Measurements from ENCODE around the gene NLGN2.

NLGN2 gene

GRCh38 chr17:7459961-7460545 is 52.4 kb downstream of the NLGN2 start:
- TF ChIP-seq YY1 (IDR thresholded peaks at IDR 0.05; ENCODE audit: low read depth): peak; percentile 56; the same call in 1 of the 2 replicates
- TF ChIP-seq TAF1 (IDR thresholded peaks at IDR 0.05; ENCODE audit: low read depth): no peak
- TF ChIP-seq FOXM1 (IDR thresholded peaks at IDR 0.05; ENCODE audit: borderline replicate concordance, low read depth): no peak

- TF ChIP-seq, protein P1, sequence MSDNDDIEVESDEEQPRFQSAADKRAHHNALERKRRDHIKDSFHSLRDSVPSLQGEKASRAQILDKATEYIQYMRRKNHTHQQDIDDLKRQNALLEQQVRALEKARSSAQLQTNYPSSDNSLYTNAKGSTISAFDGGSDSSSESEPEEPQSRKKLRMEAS (IDR thresholded peaks at IDR 0.05): no peak
- TF ChIP-seq TEAD4 (IDR thresholded peaks at IDR 0.05) (no peak), YY1 (IDR thresholded peaks at IDR 0.05; ENCODE audit: low read depth) (no peak), RAD21 (IDR thresholded peaks at IDR 0.05; ENCODE audit: low read depth) (no peak), FOXM1 (IDR thresholded peaks at IDR 0.05; ENCODE audit: borderline replicate concordance, low read depth) (no peak), EP300 (IDR thresholded peaks at IDR 0.05; ENCODE audit: borderline replicate concordance) (no peak), USF1 (IDR thresholded peaks at IDR 0.05) (no peak), CREB1 (IDR thresholded peaks at IDR 0.05; ENCODE audit: low read depth) (no peak), ZBTB7A (IDR thresholded peaks at IDR 0.05; ENCODE audit: low read depth) (no peak)
Measured at GRCh38 chr17:7460850-7461660, 53.4 kb downstream of the NLGN2 start.

GRCh38 chr17:7462474-7463371 is 55.1 kb downstream of the NLGN2 start:
- TF ChIP-seq TAF1 (IDR thresholded peaks at IDR 0.05; ENCODE audit: low read depth) (no peak), TCF12 (IDR thresholded peaks at IDR 0.05; ENCODE audit: low read depth) (no peak), YY1 (IDR thresholded peaks at IDR 0.05; ENCODE audit: low read depth) (no peak), FOXM1 (IDR thresholded peaks at IDR 0.05; ENCODE audit: borderline replicate concordance, low read depth) (no peak), TEAD4 (IDR thresholded peaks at IDR 0.05) (no peak), ZBTB7A (IDR thresholded peaks at IDR 0.05; ENCODE audit: low read depth) (no peak), EGR1 (IDR thresholded peaks at IDR 0.05) (no peak), USF1 (IDR thresholded peaks at IDR 0.05) (no peak), CREB1 (IDR thresholded peaks at IDR 0.05; ENCODE audit: low read depth) (no peak), EP300 (IDR thresholded peaks at IDR 0.05; ENCODE audit: borderline replicate concordance) (no peak), CEBPB (IDR thresholded peaks at IDR 0.05) (no peak), RAD21 (IDR thresholded peaks at IDR 0.05; ENCODE audit: low read depth) (no peak), NFIC (IDR thresholded peaks at IDR 0.05) (no peak)
- TF ChIP-seq, protein P1 (IDR thresholded peaks at IDR 0.05): no peak
- TF ChIP-seq, protein P2, sequence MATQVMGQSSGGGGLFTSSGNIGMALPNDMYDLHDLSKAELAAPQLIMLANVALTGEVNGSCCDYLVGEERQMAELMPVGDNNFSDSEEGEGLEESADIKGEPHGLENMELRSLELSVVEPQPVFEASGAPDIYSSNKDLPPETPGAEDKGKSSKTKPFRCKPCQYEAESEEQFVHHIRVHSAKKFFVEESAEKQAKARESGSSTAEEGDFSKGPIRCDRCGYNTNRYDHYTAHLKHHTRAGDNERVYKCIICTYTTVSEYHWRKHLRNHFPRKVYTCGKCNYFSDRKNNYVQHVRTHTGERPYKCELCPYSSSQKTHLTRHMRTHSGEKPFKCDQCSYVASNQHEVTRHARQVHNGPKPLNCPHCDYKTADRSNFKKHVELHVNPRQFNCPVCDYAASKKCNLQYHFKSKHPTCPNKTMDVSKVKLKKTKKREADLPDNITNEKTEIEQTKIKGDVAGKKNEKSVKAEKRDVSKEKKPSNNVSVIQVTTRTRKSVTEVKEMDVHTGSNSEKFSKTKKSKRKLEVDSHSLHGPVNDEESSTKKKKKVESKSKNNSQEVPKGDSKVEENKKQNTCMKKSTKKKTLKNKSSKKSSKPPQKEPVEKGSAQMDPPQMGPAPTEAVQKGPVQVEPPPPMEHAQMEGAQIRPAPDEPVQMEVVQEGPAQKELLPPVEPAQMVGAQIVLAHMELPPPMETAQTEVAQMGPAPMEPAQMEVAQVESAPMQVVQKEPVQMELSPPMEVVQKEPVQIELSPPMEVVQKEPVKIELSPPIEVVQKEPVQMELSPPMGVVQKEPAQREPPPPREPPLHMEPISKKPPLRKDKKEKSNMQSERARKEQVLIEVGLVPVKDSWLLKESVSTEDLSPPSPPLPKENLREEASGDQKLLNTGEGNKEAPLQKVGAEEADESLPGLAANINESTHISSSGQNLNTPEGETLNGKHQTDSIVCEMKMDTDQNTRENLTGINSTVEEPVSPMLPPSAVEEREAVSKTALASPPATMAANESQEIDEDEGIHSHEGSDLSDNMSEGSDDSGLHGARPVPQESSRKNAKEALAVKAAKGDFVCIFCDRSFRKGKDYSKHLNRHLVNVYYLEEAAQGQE (IDR thresholded peaks at IDR 0.05; ENCODE audit: low read depth): no peak

DNA sequence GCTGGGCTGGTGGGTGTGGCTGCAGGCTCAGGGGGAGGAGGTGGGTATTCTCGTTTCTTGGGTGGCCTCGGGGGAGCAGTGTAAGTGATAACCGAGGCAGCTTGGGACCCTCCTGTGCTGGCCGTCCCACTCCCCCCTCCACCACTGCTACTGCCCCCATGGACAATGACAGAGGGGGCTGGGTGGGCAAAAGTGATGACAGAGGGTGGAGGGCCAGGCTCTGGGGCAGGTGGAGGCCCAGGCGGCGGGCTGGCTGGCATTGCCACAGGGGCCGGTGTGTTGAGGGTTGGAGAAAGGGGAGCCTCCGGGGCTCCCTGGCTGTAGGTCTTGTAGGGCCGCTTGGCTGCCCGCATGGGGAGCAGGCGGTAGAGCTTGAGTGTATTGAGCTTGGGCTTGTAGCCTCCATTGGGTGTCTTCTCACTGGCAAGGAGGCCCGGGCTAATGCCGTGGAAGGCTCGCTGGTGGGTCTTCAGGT is 55.8 kb downstream of the NLGN2 start:
- TF ChIP-seq TAF1 (IDR thresholded peaks at IDR 0.05; ENCODE audit: low read depth): no peak
- no peak for TF ChIP-seq ZBTB7A (IDR thresholded peaks at IDR 0.05; ENCODE audit: low read depth)
- TF ChIP-seq FOXM1 (IDR thresholded peaks at IDR 0.05; ENCODE audit: borderline replicate concordance, low read depth): no peak
- TF ChIP-seq TCF12 (IDR thresholded peaks at IDR 0.05; ENCODE audit: low read depth): no peak
- TF ChIP-seq CEBPB (IDR thresholded peaks at IDR 0.05): no peak
- TF ChIP-seq TEAD4 (IDR thresholded peaks at IDR 0.05): no peak
- TF ChIP-seq CREB1 (IDR thresholded peaks at IDR 0.05; ENCODE audit: low read depth): no peak
- TF ChIP-seq NFIC (IDR thresholded peaks at IDR 0.05): no peak
- TF ChIP-seq USF1 (IDR thresholded peaks at IDR 0.05): no peak

- TF ChIP-seq NFIC (IDR thresholded peaks at IDR 0.05): no peak
- no peak for TF ChIP-seq TEAD4 (IDR thresholded peaks at IDR 0.05)
- TF ChIP-seq FOXM1 (IDR thresholded peaks at IDR 0.05; ENCODE audit: borderline replicate concordance, low read depth): no peak
- TF ChIP-seq, protein P2 (IDR thresholded peaks at IDR 0.05; ENCODE audit: low read depth): no peak
- TF ChIP-seq CREB1 (IDR thresholded peaks at IDR 0.05; ENCODE audit: low read depth): no peak
Measured at GRCh38 chr17:7464081-7464480, 56.4 kb downstream of the NLGN2 start.
